ENCODE results near the gene DDX4.

DNA sequence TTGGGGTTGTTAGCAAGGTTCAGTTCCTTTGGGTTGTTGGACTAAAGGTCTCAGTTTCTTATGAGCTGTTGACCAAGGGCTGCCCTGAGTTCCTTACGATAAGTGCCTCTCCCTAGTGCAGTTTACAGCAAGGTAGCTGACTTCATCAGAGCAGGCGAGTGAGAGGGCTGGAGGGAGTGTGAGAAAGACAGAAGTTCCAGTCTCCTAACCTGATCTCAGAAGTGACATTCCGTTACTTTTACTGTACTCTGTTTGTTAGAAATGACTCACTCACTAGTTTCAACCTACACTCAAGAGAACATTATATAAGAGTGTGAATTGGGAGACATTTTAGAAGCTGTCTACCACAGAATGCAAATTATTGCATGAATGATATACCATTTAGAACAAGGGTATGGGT, 92.1 kb downstream of the DDX4 start:
- TF ChIP-seq HDGF (IDR thresholded peaks at IDR 0.05; ENCODE audit: borderline replicate concordance) (no peak), L3MBTL2 (conservative IDR thresholded peaks at IDR 0.05) (no peak), SP1 (IDR thresholded peaks at IDR 0.05) (no peak), PKNOX1 (IDR thresholded peaks at IDR 0.05) (no peak), FOXK2 (IDR thresholded peaks at IDR 0.05) (no peak), FOXM1 (IDR thresholded peaks at IDR 0.05; ENCODE audit: borderline replicate concordance) (no peak), BHLHE40 (IDR thresholded peaks at IDR 0.05; ENCODE audit: borderline replicate concordance) (no peak), SUZ12 (IDR thresholded peaks at IDR 0.05) (no peak), ELF4 (IDR thresholded peaks at IDR 0.05) (no peak), ARNT (IDR thresholded peaks at IDR 0.05) (no peak), NFRKB (IDR thresholded peaks at IDR 0.05) (no peak), CTBP1 (IDR thresholded peaks at IDR 0.05; ENCODE audit: borderline replicate concordance) (no peak), ZNF384 (IDR thresholded peaks at IDR 0.05) (no peak)
